Measurements from ENCODE around the gene SERPINB5. TPM values are rescaled to one million over a fixed set of nuclear protein-coding genes. Genes with fewer than 3 reads are reported as not detected.

SERPINB5 gene
- total RNA-seq: not detected

- H3K4me3 ChIP-seq: no peak within 1 kb of the TSS
- no peak within 1 kb of the TSS for H3K27ac ChIP-seq
- no peaks in the 10 kb centered on the region for H3K9me3 ChIP-seq
- no peaks in the 10 kb centered on the region for H3K4me1 ChIP-seq
- DNase-seq (ENCODE audit: low spot score): no peak
- TF ChIP-seq, protein P1, sequence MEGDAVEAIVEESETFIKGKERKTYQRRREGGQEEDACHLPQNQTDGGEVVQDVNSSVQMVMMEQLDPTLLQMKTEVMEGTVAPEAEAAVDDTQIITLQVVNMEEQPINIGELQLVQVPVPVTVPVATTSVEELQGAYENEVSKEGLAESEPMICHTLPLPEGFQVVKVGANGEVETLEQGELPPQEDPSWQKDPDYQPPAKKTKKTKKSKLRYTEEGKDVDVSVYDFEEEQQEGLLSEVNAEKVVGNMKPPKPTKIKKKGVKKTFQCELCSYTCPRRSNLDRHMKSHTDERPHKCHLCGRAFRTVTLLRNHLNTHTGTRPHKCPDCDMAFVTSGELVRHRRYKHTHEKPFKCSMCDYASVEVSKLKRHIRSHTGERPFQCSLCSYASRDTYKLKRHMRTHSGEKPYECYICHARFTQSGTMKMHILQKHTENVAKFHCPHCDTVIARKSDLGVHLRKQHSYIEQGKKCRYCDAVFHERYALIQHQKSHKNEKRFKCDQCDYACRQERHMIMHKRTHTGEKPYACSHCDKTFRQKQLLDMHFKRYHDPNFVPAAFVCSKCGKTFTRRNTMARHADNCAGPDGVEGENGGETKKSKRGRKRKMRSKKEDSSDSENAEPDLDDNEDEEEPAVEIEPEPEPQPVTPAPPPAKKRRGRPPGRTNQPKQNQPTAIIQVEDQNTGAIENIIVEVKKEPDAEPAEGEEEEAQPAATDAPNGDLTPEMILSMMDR (IDR thresholded peaks at IDR 0.05): no peak
- H3K36me3 ChIP-seq: no peaks in the 10 kb centered on the region
- no peaks in the 10 kb centered on the region for H3K27me3 ChIP-seq
Observed at GRCh38 chr18:63476668-63477067, at the start of gene SERPINB5. Gene SERPINB5 (plus strand): TSS chr18:63476958. CDS start chr18:63484429, 7,471 bp downstream.

GRCh38 chr18:63427558-63427957, 49.2 kb upstream of the SERPINB5 start:
- Histone ChIP-seq H3K9me3 (no peaks in the 10 kb centered on the region), H3K27me3 (no peaks in the 10 kb centered on the region), H3K27ac (no peak overlapping the region), H3K4me3 (no peak overlapping the region), H3K36me3 (no peaks in the 10 kb centered on the region), H3K4me1 (peaks cover 0 to 4% of the 10 kb centered on the region in 2 donors)
- TF ChIP-seq, protein P1 (IDR thresholded peaks at IDR 0.05): no peak
- DNase-seq (ENCODE audit: low spot score): no peak

GRCh38 chr18:63430526-63430925, 46.2 kb upstream of the SERPINB5 start:
- H3K27ac ChIP-seq: no peak overlapping the region
- no peak overlapping the region for H3K4me3 ChIP-seq
- no peaks in the 10 kb centered on the region for H3K27me3 ChIP-seq
- H3K4me1 ChIP-seq: no peaks in the 10 kb centered on the region
- TF ChIP-seq, protein P1 (IDR thresholded peaks at IDR 0.05): no peak
- H3K9me3 ChIP-seq: no peaks in the 10 kb centered on the region
- no peaks in the 10 kb centered on the region for H3K36me3 ChIP-seq
- no peak for DNase-seq (ENCODE audit: low spot score)

- Histone ChIP-seq H3K27me3 (no peaks in the 10 kb centered on the region), H3K36me3 (no peaks in the 10 kb centered on the region), H3K27ac (no peak overlapping the region), H3K9me3 (no peaks in the 10 kb centered on the region), H3K4me1 (no peaks in the 10 kb centered on the region), H3K4me3 (no peak overlapping the region)
- TF ChIP-seq, protein P1 (IDR thresholded peaks at IDR 0.05): no peak
- no peak for DNase-seq (ENCODE audit: low spot score)
Observed at GRCh38 chr18:63431180-63431579, 45.6 kb upstream of the SERPINB5 start.

GRCh38 chr18:63433334-63433866, 43.4 kb upstream of the SERPINB5 start:
- Histone ChIP-seq H3K27ac (peak overlapping the region in 1 of 2 donors; percentile 54), H3K4me3 (no peak overlapping the region), H3K36me3 (no peaks in the 10 kb centered on the region), H3K9me3 (no peaks in the 10 kb centered on the region), H3K27me3 (no peaks in the 10 kb centered on the region), H3K4me1 (no peaks in the 10 kb centered on the region)
- DNase-seq (ENCODE audit: low spot score): no peak
- TF ChIP-seq, protein P1 (IDR thresholded peaks at IDR 0.05): no peak

- H3K27me3 ChIP-seq: no peaks in the 10 kb centered on the region
- TF ChIP-seq, protein P1 (IDR thresholded peaks at IDR 0.05): no peak
- H3K4me1 ChIP-seq: no peaks in the 10 kb centered on the region
- no peaks in the 10 kb centered on the region for H3K36me3 ChIP-seq
- DNase-seq (ENCODE audit: low spot score): no peak
- no peaks in the 10 kb centered on the region for H3K9me3 ChIP-seq
- H3K4me3 ChIP-seq: no peak overlapping the region
- no peak overlapping the region for H3K27ac ChIP-seq
Observed at GRCh38 chr18:63438181-63438580, 38.6 kb upstream of the SERPINB5 start.

Measured in right atrium auricular region (tissue), 2 donors.